Measurements from ENCODE around the gene UBE2I.
"Not testable (repeated sequence)": the region's sequence is repeated elsewhere in the genome, so short reads cannot be mapped to it uniquely, and the experiment has no call there.

Gene UBE2I

DNA sequence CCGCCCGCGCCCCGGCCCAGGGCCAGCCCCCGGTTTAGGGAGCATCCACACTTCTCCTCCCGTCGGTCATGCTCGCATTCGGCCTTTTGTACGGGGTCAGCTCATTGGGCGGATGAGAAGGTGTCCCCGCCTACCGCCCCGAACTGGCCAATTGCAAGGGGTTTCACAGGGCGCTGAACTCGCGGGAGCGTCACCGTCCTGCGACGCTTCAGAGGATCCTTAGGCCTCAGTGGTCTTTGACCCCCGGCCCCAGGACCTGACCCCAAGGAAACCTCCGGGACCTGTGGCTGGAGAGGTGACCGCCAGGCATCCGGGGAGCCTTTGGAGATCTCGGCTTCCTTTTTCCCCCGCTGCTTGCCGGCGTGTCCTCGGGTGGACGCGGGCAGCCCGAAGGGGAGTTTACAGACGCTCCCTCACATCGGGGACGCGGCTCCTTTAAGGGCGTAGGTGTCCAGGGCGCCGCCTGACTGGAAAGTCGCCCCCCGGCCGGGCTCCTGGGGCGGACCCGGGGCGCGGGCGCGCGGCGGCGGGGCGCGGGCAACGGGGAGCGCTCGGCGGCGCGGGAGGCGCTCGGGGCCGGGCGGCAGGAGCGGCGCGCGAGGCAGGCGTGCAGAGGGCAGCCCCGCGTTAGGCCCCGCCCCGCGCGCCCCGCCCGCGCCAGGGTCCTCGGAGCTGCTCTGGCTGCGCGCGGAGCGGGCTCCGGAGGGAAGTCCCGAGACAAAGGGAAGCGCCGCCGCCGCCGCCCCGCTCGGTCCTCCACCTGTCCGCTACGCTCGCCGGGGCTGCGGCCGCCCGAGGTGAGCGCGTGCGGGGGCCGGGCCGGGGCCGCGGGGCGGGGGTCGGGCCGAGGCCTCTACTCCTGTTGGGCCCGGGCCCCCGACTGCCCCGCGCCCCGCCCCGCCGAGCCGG, at the start of gene UBE2I:
Gene UBE2I (plus strand): TSS at position 660 of the 909 bp plus-strand sequence. CDS start 4,395 bp downstream, outside the sequence.
- peak; percentile 79 for DNase-seq

DNA sequence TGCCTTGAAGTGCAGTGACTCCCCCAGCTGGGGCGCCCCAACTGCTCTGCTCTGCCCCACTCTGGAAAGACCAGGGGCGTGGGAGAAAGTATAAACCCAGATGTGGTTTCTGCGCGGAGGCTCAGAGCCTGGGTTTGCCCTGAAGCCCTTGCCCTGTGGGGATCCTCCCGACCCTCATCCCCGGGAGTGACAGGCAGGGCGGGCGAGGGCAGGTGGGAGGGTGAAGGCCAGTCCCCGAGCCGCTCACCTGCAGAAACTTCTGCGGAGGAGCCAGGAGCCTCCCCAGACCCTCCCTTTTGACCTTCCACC, 49.7 kb upstream of the UBE2I start:
- DNase-seq, result no peak

DNA sequence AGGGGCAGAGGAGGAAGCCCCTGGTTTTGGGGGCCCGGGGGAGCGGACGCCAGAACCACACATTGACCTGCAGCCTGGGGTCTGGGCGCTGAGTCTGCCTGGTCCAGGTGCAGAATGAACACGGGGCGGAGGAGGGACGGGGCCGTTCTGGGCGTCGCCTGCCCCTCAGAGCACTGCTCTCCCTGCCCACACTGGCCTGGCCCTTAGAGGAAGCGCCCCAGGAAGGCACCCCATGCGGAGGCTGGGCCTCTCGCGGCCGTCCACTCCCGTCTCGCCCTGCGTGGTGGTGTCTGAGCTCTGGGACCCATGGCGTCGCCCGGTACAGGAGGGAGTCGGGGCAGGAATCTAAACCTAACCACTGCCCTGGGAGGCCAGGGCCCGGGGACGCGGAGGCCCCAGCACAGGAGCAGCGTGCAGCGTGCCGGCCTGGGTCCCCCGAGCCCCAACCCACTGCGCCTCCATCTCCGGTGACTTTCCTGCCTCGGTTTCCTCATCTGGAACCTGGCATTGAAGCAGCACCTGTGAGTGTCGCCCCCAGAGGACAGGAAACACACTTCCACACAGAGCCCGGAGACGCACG, 49.2 kb upstream of the UBE2I start:
- DNase-seq, result no peak

DNA sequence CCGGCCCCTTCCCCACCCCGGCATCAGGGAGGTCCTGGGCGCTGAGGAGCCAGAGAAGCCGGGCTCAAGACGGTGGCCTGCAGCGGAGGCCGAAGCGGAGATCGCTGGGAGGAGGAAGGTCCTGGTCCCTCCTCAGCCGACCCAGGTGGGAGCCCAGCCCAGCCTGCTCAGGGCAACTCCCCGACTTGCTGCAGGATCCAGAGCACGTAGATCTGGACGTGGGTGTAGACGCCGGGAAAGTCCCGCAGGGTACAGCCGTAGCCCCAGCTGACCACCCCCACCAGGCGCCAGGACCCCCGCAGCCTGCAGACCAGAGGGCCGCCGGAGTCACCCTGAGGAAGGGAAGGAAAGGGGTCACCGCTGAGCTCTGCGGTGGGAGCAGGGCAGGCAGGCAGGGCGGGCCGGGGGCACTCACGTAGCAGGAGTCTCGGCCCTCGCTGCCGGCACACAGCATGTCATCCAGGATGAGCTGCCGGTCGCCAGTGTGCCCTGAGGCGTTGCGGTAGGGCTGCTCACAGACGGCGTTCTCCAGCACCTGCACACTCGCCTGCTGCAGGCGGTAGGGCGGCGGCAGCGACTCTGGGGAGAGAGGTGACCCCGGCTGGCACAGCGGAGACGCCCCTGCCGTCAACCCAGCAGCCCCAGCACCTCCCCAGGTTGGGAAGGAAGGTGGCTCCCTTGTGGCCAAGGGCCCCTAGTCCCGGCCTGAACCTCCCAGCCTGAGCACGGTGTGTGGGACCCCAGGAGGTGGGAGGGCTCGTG, 48.1 kb upstream of the UBE2I start:
- DNase-seq, result no peak

DNA sequence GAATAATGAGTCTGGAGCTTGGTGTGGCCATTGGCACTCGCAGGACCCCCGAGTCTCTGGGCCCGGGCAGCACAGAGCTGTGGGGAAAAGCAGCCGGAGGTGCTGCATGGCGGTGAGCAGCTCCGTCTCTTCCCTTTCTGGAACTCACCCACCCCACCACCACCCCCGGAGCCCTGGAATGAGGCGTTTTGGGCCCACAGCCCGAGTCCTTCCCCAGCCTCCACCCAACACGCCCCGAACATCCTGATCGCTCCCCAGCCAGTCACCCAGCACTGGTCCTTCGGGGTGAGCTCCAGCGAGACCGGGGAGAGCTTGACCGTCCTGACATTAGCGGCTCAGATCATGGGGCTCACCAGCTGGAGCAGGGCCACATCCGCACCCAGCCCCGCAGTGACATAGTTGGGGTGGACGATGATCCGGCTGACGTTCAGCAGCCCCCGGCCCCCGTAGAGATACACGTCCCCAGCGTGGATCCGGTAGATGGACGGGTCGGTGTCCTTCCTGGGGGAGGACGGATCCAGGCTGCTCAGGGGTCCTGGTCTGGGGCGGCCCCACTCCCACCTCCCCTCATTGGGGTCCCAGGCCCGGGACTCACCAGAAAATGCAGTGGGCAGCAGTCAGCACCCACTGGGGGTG, 47.1 kb upstream of the UBE2I start:
- DNase-seq, result no peak

DNA sequence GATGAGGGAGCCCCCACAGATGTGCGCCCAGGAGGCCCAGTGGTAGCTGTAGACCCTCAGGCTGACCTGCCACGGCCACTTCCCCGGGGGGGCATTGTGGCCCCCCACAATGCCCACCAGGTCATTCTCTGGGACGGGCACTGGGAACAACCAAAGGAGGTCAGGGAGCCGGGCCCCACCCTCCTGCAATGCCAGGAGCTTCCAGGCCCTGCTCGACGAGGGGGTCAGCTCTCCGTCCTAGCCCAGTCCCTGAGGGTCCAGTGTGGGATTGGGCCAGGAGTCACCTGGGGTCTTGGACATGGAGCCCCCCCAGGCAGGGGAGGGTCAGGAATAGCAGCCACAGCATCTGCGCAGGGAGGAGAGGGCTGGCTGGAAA, 46.6 kb upstream of the UBE2I start:
- no peak for DNase-seq

DNA sequence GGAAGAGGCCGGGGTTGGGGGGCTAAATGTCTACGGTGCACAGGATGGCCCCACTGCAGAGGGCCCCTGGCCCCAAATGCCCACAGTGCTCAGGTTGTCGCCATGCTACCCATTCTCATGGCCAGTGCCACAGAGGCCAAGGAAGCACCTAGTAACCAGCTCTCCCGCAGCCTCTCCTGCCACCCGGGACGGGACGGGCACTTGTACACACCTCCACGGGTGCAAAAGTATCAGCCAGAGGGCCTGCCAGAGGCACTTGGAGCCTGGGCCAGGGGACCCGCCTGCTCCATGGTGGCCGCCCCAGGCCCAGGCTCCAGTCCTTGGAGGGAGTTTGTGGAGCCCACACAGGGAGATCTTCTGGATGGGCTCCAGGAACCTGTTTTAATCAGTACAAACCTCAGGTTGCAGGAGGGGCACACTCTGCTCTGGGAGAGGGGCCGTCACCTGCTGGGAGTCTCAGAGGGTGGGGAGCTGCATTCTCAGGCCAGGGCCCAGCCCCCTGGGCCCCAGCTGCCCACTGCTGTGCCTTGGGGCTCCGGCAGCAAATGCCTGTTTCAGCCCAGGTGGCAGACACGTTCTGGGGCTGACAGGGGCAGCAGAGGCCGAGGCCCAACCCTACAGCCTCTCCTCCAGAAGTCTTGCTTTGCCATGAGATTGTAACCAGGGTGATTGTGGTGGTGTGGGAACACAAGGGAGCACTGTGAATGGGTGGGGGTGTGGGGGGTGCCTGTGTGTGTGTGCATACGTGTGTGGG, 45.7 kb upstream of the UBE2I start:
- DNase-seq, result no peak

DNA sequence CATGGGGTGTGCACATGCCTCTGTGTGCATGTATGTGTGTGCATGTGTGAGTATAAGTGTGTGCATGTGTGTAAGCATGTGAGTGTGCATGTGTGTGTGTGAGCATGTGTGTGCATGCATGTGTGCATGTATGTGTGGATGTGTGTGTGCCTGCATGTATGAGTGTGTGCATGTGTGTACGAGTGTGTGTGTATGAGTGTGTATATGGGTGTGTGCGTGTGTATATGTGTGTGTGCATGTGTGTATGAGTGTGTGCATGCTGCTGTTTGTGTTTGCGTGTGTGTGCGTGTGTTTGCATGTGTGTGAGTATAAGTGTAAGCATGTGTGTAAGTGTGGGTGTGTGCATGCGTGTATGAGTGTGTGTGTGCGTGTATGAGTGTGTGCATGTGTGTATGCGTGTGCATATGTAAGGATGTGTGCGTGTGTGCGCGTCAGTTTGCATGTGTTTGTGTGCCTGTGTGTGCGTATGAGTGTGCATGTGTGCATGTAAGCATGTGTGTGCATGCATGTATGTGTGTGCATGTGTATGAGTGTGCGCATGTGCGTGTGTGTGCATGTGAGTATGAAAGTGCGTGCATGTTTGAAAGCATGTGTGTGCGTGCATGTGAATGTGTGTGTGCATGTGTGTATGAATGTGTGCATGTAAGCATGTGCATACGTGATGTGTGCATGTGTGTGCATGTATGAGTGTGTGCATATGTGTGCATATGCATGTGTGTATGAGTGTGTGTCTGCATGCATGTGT, 44.9 kb upstream of the UBE2I start:
- DNase-seq, result no peak

DNA sequence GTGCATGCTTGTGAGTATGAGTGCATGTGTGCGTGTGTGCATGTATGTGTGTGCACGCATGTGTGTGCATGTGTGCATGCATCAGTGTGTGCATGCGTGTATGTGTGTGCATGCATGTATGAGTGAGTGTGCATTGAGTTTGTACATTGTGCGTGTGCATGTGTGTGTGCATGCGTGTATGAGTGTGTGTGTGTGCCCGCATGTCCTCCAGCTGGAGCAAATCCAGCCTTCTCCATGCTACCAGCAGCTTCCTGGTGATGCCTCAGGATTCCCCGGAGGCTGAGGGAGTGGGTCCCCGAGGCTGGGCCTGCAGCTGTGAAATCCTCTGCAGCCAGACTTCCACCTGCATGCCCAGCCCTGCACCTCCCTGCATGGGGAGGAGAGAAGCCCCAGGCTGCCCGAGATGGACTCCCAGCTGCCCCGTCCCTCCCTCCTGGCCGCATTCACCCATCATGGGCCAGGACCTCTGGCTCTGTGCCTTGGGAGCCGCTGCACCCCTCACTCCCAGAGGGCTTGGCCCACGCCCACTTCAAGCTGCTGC, 44.3 kb upstream of the UBE2I start:
- DNase-seq, result no peak

DNA sequence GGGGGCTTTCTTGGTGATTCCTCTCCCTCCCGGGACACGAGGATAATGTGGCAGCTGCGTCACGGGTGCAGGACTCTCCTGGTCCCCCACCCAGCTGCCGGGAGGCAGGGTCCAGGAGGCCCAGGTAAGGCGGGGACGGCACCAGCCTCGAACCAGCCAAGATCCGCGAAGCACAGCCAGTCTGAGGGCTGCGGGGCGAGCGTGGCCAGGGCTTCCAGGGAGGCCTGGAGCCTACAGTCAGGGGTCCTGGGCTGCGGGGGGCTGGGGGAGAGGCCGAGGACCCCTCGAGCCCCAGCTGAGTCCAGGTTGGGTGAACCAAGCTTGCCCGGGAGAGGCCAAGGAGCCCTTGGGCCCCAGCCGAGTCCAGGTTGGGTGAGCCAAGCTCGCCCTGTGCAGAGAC, 43.6 kb upstream of the UBE2I start:
- no peak for DNase-seq

DNA sequence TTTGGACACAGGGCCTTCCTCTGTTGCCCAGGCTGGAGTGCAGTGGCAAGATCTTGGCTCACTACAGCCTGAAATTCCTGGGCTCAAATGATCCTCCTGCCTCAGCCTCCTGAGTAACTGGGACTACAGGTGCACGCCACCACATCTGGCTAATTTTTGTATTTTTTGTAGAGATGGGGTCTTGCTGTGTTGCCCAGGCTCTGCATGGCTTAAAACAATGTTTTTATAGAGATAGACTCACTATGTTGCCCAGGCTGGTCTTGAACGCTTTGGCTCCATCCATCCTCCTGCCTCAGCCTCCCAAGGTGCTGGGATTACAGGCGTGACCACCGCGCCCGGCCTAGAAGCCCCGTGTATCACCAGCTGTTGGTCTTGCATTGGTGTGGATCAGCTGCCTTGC, 40.0 kb upstream of the UBE2I start:
- DNase-seq, result not testable (repeated sequence)

DNA sequence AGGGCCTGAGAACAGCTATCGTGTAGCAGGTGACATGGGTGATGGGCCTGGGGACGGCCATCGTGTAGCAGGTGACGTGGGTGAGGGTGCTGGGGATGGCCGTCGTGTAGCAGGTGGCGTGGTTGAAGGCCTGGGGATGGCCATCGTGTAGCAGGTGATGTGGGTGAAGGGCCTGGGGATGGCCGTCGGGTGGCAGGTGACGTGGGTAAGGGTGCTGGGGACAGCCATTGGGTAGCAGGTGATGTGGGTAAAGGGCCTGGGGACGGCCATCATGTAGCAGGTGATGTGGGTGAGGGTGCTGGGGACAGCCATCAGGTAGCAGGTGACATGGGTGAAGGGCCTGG, 38.1 kb upstream of the UBE2I start:
- no peak for DNase-seq

DNA sequence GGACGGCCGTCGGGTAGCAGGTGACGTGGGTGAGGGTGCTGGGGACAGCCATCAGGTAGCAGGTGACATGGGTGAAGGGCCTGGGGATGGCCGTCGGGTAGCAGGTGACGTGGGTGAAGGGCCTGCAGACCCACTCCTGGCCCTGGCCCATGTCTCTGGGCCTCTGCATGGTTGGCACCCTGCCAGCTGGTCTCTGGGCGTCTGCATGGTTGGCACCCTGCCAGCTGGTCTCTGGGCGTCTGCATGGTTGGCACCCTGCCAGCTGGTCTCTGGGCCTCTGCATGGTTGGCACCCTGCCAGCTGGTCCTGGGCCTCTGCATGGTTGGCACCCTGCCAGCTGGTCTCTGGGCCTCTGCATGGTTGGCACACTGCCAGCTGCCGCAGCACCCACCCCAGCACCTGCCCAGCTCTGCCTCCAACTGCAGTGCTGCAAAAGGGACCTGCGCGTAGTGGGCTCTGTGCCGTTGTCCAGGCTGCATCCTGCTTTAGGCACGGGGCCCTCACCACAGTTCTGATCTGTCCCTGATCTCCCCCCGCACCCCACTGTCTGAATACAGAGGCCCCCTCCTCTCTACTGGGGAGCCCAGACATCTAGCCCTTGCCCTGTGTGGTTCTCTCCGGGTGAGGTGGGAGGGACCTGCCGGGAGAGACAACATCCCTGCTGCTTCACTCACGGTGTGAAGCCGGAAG, 37.6 kb upstream of the UBE2I start:
- DNase-seq, result peak; percentile 63

DNA sequence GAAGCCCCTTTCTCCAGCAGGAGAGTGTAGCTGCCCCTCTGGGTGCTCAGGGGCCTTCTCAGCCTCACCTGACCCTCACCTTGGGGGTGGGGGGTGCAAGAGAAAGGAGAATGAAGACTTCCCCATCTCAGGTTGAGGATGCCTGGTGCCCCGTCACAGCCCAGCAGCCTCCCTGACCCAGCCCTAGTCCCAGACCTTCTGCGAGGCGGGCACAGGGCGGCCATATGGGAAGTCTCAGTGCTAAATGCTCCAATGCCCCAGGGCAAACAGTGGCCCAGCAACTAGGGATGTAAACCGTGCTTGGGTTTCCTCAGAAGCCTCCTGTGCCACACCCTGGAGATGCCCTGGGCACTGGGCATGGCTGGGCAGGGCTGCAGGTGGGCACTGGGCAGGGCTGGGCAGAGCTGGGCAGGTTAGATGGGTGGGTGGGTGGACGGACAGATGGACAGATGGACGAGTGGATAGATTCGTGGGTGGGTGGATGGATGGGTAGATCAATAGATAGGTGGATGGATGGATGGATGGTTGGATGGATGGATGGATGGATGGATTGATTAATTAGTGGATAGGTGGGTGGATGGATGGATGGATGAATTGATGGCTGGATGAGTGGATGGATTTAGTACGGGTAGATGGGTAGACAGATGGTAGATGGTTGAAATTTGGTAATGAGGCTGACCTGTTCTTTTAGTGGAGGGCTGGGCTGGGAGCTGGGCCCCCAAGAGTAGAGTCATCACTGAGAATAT, 36.8 kb upstream of the UBE2I start:
- DNase-seq, result no peak

DNA sequence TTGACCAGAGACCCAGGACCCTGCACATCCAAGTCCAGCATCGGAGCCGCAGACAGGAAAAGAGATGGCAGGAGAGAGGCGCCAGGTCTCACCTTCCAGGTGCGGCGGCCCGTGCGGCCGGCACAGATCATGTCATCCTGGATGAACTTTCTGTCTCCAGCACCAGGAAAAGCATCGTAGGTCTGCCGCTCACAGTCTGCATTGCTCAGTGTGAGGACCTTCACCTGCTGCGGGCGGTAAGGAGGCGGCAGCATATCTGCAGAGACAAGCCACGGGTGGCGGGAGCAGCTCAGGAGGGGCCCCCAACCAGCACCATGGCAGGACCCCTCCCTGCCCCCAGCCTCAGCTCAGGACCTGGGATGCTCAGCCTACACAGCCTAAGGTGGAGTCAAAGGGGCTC, 35.6 kb upstream of the UBE2I start:
- no peak for DNase-seq

DNA sequence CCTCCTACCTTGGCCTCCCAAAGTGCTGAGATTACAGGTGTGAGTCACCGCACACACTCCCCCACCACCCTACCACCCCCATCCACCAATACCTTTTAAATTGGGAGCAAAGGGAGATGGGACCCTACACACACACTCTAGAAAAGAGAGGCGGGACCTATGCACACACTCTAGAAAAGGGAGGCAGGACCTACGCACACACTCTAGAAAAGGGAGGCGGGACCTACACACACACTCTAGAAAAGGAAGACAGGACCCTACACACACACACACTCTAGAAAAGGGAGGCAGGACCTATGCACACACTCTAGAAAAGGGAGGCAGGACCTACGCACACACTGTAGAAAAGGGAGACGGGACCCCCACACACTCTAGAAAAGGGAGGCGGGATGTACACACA, 34.7 kb upstream of the UBE2I start:
- no peak for DNase-seq

DNA sequence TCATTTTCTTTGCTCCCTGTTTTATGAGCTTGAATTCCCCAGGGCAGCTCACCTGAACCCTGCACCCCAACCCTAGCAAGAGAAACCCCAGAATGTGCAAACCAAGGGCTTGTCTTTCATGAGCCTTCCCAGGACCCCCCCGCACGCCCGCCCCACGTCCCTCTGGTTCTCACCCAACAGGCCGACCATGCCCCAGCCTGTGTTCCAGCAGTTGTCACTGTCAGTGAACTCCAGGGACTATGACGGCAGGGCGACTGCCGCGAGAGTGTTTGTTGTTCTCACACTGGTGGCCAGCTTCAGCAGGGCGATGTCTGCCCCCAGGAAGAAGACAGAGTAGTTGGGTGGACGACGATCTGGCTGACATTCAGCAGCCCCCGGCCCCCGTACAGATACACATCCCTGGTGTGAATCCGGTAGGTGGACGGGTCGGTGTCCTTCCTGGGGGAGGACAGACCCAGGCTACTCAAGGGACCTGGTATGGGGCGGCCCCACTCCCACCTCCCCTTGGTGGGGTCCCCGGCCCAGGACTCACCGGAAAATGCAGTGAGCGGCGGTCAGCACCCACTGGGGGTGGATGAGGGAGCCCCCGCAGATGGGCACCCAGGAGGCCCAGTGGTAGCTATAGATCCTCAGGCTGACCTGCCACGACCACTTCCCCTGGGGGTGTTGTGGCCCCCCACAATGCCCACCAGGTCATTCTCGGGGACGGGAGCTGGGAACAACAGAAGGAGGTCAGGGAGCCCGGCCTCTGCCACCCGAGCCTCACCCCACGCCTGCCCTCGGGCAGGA, 33.5 kb upstream of the UBE2I start:
- DNase-seq, result no peak

DNA sequence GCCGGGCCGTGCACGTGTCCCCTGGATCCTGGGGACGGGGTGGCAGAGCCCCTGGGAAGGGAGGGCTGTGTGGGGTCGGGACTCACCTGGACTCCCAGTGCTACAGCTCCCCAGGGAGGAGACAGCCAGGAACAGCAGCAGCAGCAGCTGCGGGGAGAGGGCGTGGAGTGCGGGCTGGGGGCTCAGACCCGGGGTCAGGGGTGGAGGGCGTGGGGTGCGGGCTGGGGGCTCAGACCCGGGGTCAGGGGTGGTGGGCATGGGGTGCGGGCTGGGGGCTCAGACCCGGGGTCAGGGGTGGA, 32.9 kb upstream of the UBE2I start:
- DNase-seq, result no peak

DNA sequence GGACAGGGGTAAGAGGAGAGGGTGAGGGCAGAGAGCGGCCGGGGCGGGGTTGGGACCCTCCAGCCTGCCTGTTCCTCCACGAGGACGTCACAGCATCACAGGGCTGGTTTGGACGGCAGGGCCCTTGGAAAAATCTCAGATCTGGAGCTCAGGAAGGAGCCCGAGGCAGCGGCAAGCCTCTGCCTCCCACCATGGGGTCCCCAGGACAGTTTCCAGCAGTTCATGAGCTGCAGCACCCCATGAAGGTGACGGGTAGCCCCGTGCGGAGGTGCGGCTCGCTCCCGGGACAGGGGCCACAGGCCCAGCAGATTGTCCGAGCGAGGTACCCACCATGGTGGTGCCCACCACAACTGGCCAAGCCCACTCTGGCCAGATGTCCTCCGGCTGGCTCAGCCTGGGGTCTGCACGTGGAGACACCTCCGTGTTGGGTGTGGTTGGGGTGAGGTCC, 32.3 kb upstream of the UBE2I start:
- no peak for DNase-seq
